SU-DHL-6 (cell line): ENCODE results near the gene SYK.
"Not testable (repeated sequence)": the region's sequence is repeated elsewhere in the genome, so short reads cannot be mapped to it uniquely, and the experiment has no call there.

ENCODE experiments used
- H2AFZ ChIP-seq: fragments of 200-600 bp; sonication (generic); 2 replicates; pipeline ENCODE4 v1.6.1; 2014; ENCODE audit warnings: low read depth, mild to moderate bottlenecking, moderate library complexity, mixed read lengths, antibody characterized with exemption, low read length; ENCODE audit not compliant: severe bottlenecking
- H3F3A ChIP-seq: fragments of 200-600 bp; shearing (Covaris generic); 2 replicates; pipeline ENCODE4 v1.6.0; 2016; ENCODE audit warnings: antibody characterized with exemption, mild to moderate bottlenecking; ENCODE audit not compliant: insufficient read depth
- H3K27ac ChIP-seq: fragments of 200-600 bp; sonication (generic); 2 replicates; pipeline ENCODE4 v1.5.1; 2016; ENCODE audit warnings: low read depth, mild to moderate bottlenecking, low read length, moderate library complexity, mixed read lengths
- H3K27me3 ChIP-seq: fragments of 200-600 bp; sonication (generic), shearing (Covaris generic); 2 replicates; pipeline ENCODE4 v1.6.0; 2014; ENCODE audit warnings: mild to moderate bottlenecking, low read length
- H3K36me3 ChIP-seq: fragments of 200-600 bp; sonication (generic); 2 replicates; pipeline ENCODE4 v1.6.1; 2014; ENCODE audit warnings: mild to moderate bottlenecking, low read length, mixed read lengths
- H3K4me2 ChIP-seq: fragments of 300-600, 200-600 bp; shearing (Covaris generic), sonication (generic); 2 replicates; pipeline ENCODE4 v1.6.0; 2014; ENCODE audit warnings: low read length, low read depth, mild to moderate bottlenecking; ENCODE audit not compliant: poor library complexity, severe bottlenecking
- H3K4me3 ChIP-seq: fragments of 200-600 bp; sonication (generic); 2 replicates; pipeline ENCODE4 v1.5.1; 2014; ENCODE audit warnings: antibody characterized with exemption, low read length, mild to moderate bottlenecking, mixed read lengths; ENCODE audit not compliant: insufficient read depth, poor library complexity, severe bottlenecking
- H3K79me2 ChIP-seq: fragments of 200-600 bp; sonication (generic); 2 replicates; pipeline ENCODE4 v1.6.1; 2014; ENCODE audit warnings: mild to moderate bottlenecking, low read length, moderate library complexity; ENCODE audit not compliant: insufficient read depth
- H3K9ac ChIP-seq: fragments of 200-600 bp; sonication (generic); 2 replicates; pipeline ENCODE4 v1.7.0; 2014; ENCODE audit warnings: mild to moderate bottlenecking, low read length
- H3K9me2 ChIP-seq: fragments of 200-600 bp; sonication (generic); replicated peaks from 2 replicates; pipeline ENCODE4 v1.6.1; 2014; ENCODE audit warnings: low read length; ENCODE audit not compliant: insufficient read depth
- H3K9me3 ChIP-seq: fragments of 200-600 bp; sonication (generic); 2 replicates; pipeline ENCODE4 v1.6.1; 2014; ENCODE audit warnings: low read length, mixed read lengths; ENCODE audit not compliant: insufficient read depth
- H4K20me1 ChIP-seq: fragments of 200-600 bp; sonication (generic); 2 replicates; pipeline ENCODE4 v1.6.1; 2014; ENCODE audit warnings: low read depth, mild to moderate bottlenecking, antibody characterized with exemption, low read length, moderate library complexity, mixed read lengths
- EZH2phosphoT487 ChIP-seq: fragments of 200-600 bp; sonication (generic), shearing (Covaris generic); conservative IDR thresholded peaks from 2 replicates; pipeline ENCODE4 v1.6.1; 2018; ENCODE audit warnings: mild to moderate bottlenecking, antibody characterized with exemption, low read length, moderate library complexity, mixed read lengths
- TF ChIP-seq, protein P1 (sequence below): fragments of 200-600 bp; sonication (generic); IDR thresholded peaks from one replicate; pipeline ENCODE4 v1.5.1; 2017; ENCODE audit warnings: antibody characterized with exemption, mild to moderate bottlenecking, low read length, moderate library complexity; ENCODE audit not compliant: insufficient read depth, poor library complexity, severe bottlenecking

Gene SYK

DNA sequence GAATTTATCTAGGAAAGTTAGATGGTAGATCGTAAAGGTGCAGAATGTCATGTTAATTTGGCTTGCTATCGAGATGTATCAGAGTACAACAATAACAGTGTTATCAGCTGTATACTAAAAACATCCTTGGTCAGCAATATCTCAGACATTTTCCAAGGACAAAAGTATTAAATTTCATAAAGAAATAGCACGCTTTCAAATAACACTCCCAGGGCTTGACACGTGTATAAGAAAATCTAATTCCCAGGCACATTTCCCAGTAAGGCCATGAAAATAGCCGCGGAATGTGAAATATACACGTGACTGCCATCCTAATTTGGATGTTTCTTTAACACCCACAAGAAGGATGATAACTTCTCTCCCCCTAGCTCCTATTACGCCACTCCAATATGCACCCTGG, 17.7 kb upstream of the SYK start:
- no peaks in the 10 kb centered on the region for H4K20me1 ChIP-seq
- no peak overlapping the region for H3K4me3 ChIP-seq
- no peak overlapping the region for H3K9ac ChIP-seq
- TF ChIP-seq, protein P1, sequence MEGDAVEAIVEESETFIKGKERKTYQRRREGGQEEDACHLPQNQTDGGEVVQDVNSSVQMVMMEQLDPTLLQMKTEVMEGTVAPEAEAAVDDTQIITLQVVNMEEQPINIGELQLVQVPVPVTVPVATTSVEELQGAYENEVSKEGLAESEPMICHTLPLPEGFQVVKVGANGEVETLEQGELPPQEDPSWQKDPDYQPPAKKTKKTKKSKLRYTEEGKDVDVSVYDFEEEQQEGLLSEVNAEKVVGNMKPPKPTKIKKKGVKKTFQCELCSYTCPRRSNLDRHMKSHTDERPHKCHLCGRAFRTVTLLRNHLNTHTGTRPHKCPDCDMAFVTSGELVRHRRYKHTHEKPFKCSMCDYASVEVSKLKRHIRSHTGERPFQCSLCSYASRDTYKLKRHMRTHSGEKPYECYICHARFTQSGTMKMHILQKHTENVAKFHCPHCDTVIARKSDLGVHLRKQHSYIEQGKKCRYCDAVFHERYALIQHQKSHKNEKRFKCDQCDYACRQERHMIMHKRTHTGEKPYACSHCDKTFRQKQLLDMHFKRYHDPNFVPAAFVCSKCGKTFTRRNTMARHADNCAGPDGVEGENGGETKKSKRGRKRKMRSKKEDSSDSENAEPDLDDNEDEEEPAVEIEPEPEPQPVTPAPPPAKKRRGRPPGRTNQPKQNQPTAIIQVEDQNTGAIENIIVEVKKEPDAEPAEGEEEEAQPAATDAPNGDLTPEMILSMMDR = no peak
- TF ChIP-seq EZH2phosphoT487 = no peak
- H3K9me2 ChIP-seq = no peaks in the 10 kb centered on the region
- no peak overlapping the region for H2AFZ ChIP-seq
- H3K27ac ChIP-seq = no peak overlapping the region
- H3F3A ChIP-seq = no peaks in the 10 kb centered on the region
- no peaks in the 10 kb centered on the region for H3K27me3 ChIP-seq
- H3K4me2 ChIP-seq = no peak overlapping the region
- no peaks in the 10 kb centered on the region for H3K9me3 ChIP-seq
- H3K79me2 ChIP-seq = no peaks in the 10 kb centered on the region
- no peaks in the 10 kb centered on the region for H3K36me3 ChIP-seq

DNA sequence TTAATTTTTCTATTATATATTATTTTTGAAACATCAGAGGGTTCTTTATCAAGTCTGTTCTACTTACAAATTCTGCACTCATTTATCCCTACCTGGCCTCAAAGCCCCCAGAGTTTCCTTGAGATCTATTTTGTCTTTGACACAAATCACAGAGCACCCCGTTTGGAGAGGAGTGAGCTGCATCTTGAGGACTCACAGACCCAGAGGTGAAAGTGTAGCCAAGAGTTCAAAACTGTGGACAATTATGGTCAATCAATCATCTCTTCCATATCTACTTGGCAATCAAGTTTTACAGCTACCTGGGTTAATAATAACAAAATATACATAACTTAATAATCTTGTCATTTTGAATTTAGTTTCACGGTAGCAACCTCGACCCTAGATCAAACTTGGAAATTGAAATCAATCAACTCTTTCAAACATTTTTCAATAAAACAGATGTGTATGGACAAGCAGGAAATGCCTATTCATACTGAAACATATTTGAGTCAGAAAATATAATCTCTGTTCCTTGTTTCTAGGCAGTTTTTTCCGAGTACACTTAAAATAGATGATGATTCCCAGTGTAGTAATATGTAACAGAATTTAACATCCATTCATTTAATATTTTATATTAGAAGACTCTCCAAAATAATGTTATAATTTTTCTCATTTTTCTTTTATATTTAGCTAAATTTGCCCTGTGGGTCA, 13.7 kb upstream of the SYK start:
- no peak overlapping the region for H2AFZ ChIP-seq
- no peaks in the 10 kb centered on the region for H4K20me1 ChIP-seq
- no peak overlapping the region for H3K27ac ChIP-seq
- no peaks in the 10 kb centered on the region for H3K27me3 ChIP-seq
- no peaks in the 10 kb centered on the region for H3K36me3 ChIP-seq
- H3K9me2 ChIP-seq = no peaks in the 10 kb centered on the region
- H3K9ac ChIP-seq = no peak overlapping the region
- H3K4me3 ChIP-seq = no peak overlapping the region
- no peak overlapping the region for H3K4me2 ChIP-seq
- H3K9me3 ChIP-seq = no peaks in the 10 kb centered on the region
- no peaks in the 10 kb centered on the region for H3F3A ChIP-seq
- no peaks in the 10 kb centered on the region for H3K79me2 ChIP-seq
- TF ChIP-seq EZH2phosphoT487 = no peak
- TF ChIP-seq, protein P1 = no peak

DNA sequence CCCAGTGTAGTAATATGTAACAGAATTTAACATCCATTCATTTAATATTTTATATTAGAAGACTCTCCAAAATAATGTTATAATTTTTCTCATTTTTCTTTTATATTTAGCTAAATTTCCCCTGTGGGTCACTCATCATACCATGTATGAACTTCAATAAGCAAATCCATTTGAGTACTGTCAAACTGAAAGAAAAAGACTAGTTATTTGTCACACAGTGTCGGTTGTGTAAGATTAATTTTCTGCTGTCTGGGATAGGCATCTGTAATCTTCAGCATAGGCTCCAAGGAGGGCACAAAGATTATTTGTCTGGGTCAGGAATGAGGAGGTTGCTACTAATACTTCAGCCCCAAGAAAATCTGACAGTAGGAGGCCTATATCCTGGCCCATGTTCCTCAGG, 13.1 kb upstream of the SYK start:
- not testable (repeated sequence) for H4K20me1 ChIP-seq, H3K9me3 ChIP-seq, H3K9me2 ChIP-seq, H3K4me2 ChIP-seq, H3K27ac ChIP-seq, H3F3A ChIP-seq, H3K4me3 ChIP-seq, H3K36me3 ChIP-seq, H3K27me3 ChIP-seq, H3K79me2 ChIP-seq, H2AFZ ChIP-seq, H3K9ac ChIP-seq

DNA sequence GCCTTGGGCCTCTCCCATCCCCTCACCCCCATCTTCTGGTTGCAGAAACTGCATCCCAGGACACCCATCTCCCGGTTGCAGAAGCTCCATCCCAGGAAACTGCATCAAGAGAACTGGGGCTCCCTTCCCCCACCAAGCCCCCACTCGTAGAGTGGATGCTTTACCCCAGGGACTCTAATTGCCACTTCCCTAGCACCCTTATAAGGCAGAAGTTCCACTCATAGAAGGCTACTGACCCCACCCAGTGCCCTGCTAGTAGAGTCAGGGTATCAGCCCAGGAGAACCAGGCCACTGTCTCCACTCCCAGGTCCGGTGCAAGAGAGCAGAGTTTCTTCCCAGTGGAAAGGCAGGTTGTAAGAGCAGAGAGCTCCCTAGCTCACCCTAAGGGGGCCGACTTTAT, 12.2 kb upstream of the SYK start:
- no peak overlapping the region for H3K4me3 ChIP-seq
- H3K9ac ChIP-seq = no peak overlapping the region
- H3K4me2 ChIP-seq = no peak overlapping the region
- no peaks in the 10 kb centered on the region for H4K20me1 ChIP-seq
- TF ChIP-seq, protein P1 = no peak
- TF ChIP-seq EZH2phosphoT487 = no peak
- no peak overlapping the region for H3K27ac ChIP-seq
- no peaks in the 10 kb centered on the region for H3K9me2 ChIP-seq
- H3K27me3 ChIP-seq = no peaks in the 10 kb centered on the region
- no peak overlapping the region for H2AFZ ChIP-seq
- no peaks in the 10 kb centered on the region for H3F3A ChIP-seq
- H3K79me2 ChIP-seq = no peaks in the 10 kb centered on the region
- no peaks in the 10 kb centered on the region; the same call in 1 of the 2 replicates for H3K36me3 ChIP-seq
- no peaks in the 10 kb centered on the region for H3K9me3 ChIP-seq
